ENCODE results near the gene TMEM229A. TPM values are rescaled to one million over a fixed set of nuclear protein-coding genes. Genes with fewer than 3 reads are reported as not detected.

TMEM229A gene
- total and polyA plus RNA-seq, 2 of the 8 experiments (the other 6 are each of a cell fraction or from before 2014, with no cell fraction given): 0.33 to 0.54 TPM

DNA sequence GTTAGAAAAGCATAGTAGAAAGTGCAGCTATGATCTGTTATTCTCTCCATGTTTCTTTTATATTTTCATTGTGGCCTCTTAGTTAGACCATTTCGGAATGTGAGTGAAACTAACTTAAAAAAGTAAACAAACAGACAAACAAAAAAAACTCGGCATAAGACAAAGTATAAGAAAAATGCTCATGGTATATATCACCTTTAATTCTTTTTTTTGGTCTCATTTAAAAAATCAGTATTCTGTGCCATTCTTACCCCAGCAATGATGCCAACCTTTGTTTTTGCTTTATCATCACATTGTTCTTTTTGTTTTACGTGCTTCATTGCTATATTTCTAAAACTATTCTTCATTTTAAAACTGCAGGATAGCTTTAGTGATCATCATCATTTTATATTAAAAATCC is 2.8 kb upstream of the TMEM229A start:
- Histone ChIP-seq H4K91ac (replicated peaks; ENCODE audit: insufficient read length, low read length) (no peak overlapping the region), H3K4me1 (replicated peaks in 1 of 4; ENCODE audit: control insufficient read depth in 3 of 4, insufficient read depth in 4 of 4, low read length in 3 of 4) (peaks cover 0 to 9% (median 5%) of the 10 kb centered on the region in 4 experiments; a peak in 5 of 7 replicates), H3K27me3 (replicated peaks in 1 of 4; ENCODE audit: control insufficient read depth in 3 of 4, extremely low read depth in 1 of 4, insufficient read depth in 3 of 4, low read length in 3 of 4) (peaks cover 0 to 29% (median 12%) of the 10 kb centered on the region in 4 experiments; a peak in 6 of 7 replicates), H3K9ac (replicated peaks in 1 of 4; ENCODE audit: extremely low read depth in 1 of 4, low read depth in 3 of 4, low read length in 3 of 4) (no peak overlapping the region), H2BK15ac (ENCODE audit: low read length) (no peak overlapping the region), H3K56ac (replicated peaks; ENCODE audit: insufficient read length, low read depth, low read length) (no peak overlapping the region), H4K20me1 (replicated peaks in 1 of 2; ENCODE audit: control insufficient read depth in 1 of 2, insufficient read depth in 2 of 2, low read length in 2 of 2) (no peaks in the 10 kb centered on the region), H3K36me3 (ENCODE audit: control insufficient read depth in 2 of 4, insufficient read depth in 4 of 4, low read length in 3 of 4) (no peaks in the 10 kb centered on the region), H3K4ac (replicated peaks; ENCODE audit: insufficient read length, low read depth, low read length) (no peak overlapping the region), H4K8ac (ENCODE audit: extremely low read depth, insufficient read depth, low read length) (no peak overlapping the region), H2BK120ac (replicated peaks; ENCODE audit: low read depth, low read length) (no peak overlapping the region), H3K18ac (ENCODE audit: extremely low read depth, low read length) (no peak overlapping the region), H2AK5ac (ENCODE audit: low read depth, low read length) (no peak overlapping the region), H2BK20ac (ENCODE audit: low read length) (no peak overlapping the region), H2AFZ (ENCODE audit: low read length) (no peak overlapping the region), H3K4me3 (ENCODE audit: extremely low read depth in 1 of 4, insufficient read depth in 2 of 4, low read depth in 3 of 4, low read length in 4 of 4) (no peak overlapping the region), H3K9me3 (ENCODE audit: insufficient read depth in 2 of 2, low read depth in 1 of 2, low read length in 1 of 2) (no peaks in the 10 kb centered on the region), H2BK5ac (ENCODE audit: low read depth, low read length) (no peak overlapping the region), H3K79me2 (ENCODE audit: control insufficient read depth in 1 of 2, insufficient read depth in 2 of 2, low read length in 2 of 2) (no peaks in the 10 kb centered on the region), H2BK12ac (ENCODE audit: low read depth, low read length) (no peak overlapping the region), H3K23ac (ENCODE audit: insufficient read length) (no peak overlapping the region), H3K79me1 (ENCODE audit: low read depth, low read length) (no peaks in the 10 kb centered on the region), H3K23me2 (ENCODE audit: low read depth, low read length) (peaks cover 10% of the 10 kb centered on the region; the same call in 1 of the 2 replicates), H3K27ac (ENCODE audit: low read depth, low read length) (no peak overlapping the region), H4K5ac (ENCODE audit: insufficient read length, low read depth, low read length) (no peak overlapping the region), H3K14ac (ENCODE audit: insufficient read length) (no peak overlapping the region), H3K4me2 (ENCODE audit: insufficient read depth in 1 of 2, low read depth in 2 of 2, low read length in 2 of 2) (no peak overlapping the region)
- POLR2A ChIA-PET (ENCODE audit: partially characterized antibody): no interaction called here
- CTCF ChIA-PET (ENCODE audit: partially characterized antibody): no interaction called here
- 93% methylated on average over 3 of the region's 3 CpGs; no CpG with 5 or more reads in 1 of the 2 experiments for WGBS, 2 experiments (ENCODE audit: extremely low coverage in 1 of 2, insufficient coverage in 1 of 2, insufficient read length in 1 of 2, insufficient replicate concordance in 2 of 2, low coverage in 1 of 2, low lambda C conversion rate in 2 of 2, missing lambda C conversion rate in 1 of 2)
- FAIRE-seq: no peak
- no peak for DNase-seq (ENCODE audit: low read depth in 1 of 2, low spot score in 2 of 2)
- TF ChIP-seq ASH2L (IDR thresholded peaks at IDR 0.05; ENCODE audit: low read length): no peak
- TF ChIP-seq CHD2 (IDR thresholded peaks at IDR 0.05; ENCODE audit: low read length): no peak
